ENCODE measurements around the gene TNNI3K.

The TNNI3K gene

DNA sequence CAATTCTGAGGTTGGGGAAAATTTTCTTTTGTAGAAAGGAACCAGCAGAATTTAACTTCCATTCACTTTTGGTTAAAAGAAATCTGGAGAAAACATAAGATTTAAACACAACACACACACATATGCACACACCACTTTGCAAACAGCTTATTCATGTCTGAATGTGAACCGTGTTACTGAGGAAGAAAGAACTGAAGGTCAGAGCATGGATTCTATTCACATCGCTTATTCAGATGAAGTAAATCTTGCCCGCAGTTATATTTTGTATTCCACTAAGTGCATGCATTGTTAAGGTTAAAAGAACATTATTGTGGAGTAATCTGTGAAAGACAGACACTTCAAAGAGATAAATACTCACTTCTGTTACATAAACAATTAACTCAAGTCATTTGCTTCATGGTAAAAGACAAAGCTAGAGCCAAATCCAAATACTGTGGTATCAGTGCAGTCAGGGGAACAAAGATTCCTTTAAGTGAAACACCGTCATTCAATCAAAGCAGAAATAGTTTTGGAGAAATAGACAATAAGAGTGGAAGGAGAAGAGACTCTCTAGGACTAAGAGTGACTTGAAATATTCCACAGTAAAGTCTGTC is 195.3 kb downstream of the TNNI3K start:
- DNase-seq (ENCODE audit: low read depth in 2 of 3, low spot score in 2 of 3), result no peak

GRCh38 chr1:74431531-74431930 is 196.3 kb downstream of the TNNI3K start:
- DNase-seq (ENCODE audit: low read depth in 2 of 3, low spot score in 2 of 3), result no peak

GRCh38 chr1:74432325-74432724 is 197.1 kb downstream of the TNNI3K start:
- DNase-seq (ENCODE audit: low read depth in 2 of 3, low spot score in 2 of 3), result no peak

GRCh38 chr1:74434321-74434720 is 199.1 kb downstream of the TNNI3K start:
- DNase-seq (ENCODE audit: low read depth in 2 of 3, low spot score in 2 of 3), result no peak

DNA sequence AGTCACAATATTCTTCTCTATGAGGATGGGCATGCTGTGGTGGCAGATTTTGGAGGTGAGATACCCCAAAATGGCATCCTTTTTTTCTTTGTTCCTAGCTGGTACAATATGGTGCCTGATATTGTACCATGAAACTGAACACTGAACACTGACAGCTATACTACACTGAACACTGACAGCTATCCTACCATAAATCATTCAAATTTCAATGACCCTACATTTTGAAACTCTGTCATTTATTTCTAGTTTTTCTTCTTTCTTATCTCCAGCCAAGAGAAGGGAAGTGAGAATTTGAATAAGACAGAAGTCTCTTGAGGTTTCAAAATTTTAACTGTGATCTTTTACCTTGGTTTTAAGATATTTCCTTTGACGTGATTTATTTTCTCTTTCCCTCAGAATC is 200.9 kb downstream of the TNNI3K start:
- DNase-seq (ENCODE audit: low read depth in 2 of 3, low spot score in 2 of 3), result no peak

GRCh38 chr1:74437035-74437434 is 201.8 kb downstream of the TNNI3K start:
- DNase-seq (ENCODE audit: low read depth in 2 of 3, low spot score in 2 of 3), result no peak

DNA sequence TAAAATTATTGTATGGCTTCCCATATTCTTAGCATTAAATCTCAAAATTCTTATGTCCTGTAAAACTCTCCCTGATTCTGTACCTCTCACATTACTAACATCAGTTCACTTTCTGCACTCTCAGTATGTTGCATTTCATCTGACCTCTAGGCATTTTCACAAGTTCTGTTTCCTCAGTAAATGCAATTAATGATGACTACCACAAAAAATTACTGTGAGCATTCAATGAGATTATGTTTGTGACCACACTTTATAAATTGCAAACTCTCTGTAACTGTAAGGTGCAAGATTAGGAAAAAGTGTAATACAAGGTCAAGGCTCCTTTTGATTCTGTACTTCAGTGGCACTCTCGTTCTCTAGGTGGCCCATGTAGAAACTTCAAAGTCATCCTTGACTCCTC is 216.8 kb downstream of the TNNI3K start:
- no peak for DNase-seq (ENCODE audit: low read depth in 2 of 3, low spot score in 2 of 3)

DNA sequence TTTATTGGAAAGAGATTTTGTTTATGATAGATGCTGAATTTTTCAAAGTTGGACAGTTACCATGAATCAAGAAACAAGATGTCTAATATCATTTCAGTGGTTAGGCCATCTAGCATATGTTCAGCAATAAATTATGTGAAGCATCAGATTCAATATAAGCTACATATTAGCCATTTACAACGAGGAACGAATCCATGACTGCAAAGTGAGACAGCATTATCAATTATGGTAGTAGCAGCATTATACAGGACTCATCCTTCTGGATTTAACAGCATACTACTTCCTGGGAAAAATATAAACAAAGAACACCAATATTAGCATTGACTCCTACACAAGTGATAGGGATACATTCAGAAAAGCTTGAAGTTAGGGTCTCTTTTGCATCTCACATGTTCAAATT is 218.1 kb downstream of the TNNI3K start:
- DNase-seq (ENCODE audit: low read depth in 2 of 3, low spot score in 2 of 3), result no peak

- DNase-seq (ENCODE audit: low read depth in 2 of 3, low spot score in 2 of 3), result no peak
Measured at GRCh38 chr1:74455390-74455789, 220.2 kb downstream of the TNNI3K start.

- no peak for DNase-seq (ENCODE audit: low read depth in 2 of 3, low spot score in 2 of 3)
Measured at GRCh38 chr1:74457253-74457652, 222.1 kb downstream of the TNNI3K start.

- DNase-seq (ENCODE audit: low read depth in 2 of 3, low spot score in 2 of 3), result no peak
Measured at GRCh38 chr1:74463333-74463988, 228.3 kb downstream of the TNNI3K start.

- DNase-seq (ENCODE audit: low read depth in 2 of 3, low spot score in 2 of 3), result no peak
Measured at GRCh38 chr1:74464037-74464436, 228.8 kb downstream of the TNNI3K start.

- no peak for DNase-seq (ENCODE audit: low read depth in 2 of 3, low spot score in 2 of 3)
Measured at GRCh38 chr1:74465193-74465681, 230.1 kb downstream of the TNNI3K start.

DNA sequence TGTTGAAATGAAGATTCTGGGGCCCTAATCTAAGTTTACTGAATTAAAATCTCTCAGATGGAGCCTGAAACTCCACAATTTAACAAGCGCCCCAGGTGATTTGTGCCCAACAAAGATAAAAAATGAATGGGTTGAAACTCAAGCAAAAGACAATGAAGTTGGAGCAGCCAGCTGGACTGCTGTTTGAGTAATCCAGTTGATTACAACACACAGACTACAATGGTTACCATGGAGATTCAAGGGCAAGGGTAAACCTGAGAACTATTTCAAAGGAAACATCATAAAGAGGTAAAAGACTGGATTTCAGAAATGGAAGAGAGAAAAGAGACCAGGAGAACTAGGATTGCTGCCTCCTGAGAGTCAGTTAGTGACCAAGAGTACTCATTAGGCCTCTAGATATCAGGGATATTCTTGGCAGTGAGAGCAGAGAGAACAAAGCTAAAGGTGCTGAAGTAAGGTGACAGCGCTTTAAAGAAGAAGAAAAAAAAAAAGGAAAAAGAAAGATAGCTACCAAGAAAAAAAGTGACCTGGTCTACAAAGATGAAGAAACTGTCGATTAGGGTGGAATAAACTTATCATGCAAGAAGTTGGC is 232.7 kb downstream of the TNNI3K start:
- DNase-seq (ENCODE audit: low read depth in 2 of 3, low spot score in 2 of 3), result no peak

- DNase-seq (ENCODE audit: low read depth in 2 of 3, low spot score in 2 of 3), result no peak
Measured at GRCh38 chr1:74468982-74469603, 233.9 kb downstream of the TNNI3K start.

GRCh38 chr1:74470251-74470650 is 235.1 kb downstream of the TNNI3K start:
- DNase-seq (ENCODE audit: low read depth in 2 of 3, low spot score in 2 of 3), result no peak

- DNase-seq (ENCODE audit: low read depth in 2 of 3, low spot score in 2 of 3), result no peak
Measured at GRCh38 chr1:74470936-74471335, 235.7 kb downstream of the TNNI3K start.

DNA sequence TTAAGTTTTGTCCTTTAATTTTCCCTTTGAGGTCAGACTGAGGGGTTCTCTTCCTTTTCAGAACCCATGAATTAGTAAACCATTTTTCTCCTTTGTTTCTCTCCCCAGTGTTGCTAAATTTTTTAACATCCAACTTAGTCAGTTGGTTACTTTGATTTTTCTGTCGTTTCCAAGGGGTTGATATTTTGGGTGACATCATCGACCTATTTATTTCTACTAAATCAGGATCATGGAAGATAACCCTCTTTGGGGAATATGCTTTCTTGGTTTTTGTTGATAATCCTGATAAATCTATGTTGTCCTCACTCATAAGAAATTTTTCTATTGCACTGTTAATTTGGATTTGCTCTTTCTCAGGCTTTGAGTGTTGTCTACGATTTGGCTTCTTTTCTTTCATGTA is 236.3 kb downstream of the TNNI3K start:
- no peak for DNase-seq (ENCODE audit: low read depth in 2 of 3, low spot score in 2 of 3)

GRCh38 chr1:74474585-74474984 is 239.4 kb downstream of the TNNI3K start:
- no peak for DNase-seq (ENCODE audit: low read depth in 2 of 3, low spot score in 2 of 3)

GRCh38 chr1:74478979-74479378 is 243.8 kb downstream of the TNNI3K start:
- DNase-seq (ENCODE audit: low read depth in 2 of 3, low spot score in 2 of 3), result no peak

- no peak for DNase-seq (ENCODE audit: low read depth in 2 of 3, low spot score in 2 of 3)
Measured at GRCh38 chr1:74480068-74480467, 244.9 kb downstream of the TNNI3K start.

- no peak for DNase-seq (ENCODE audit: low read depth in 2 of 3, low spot score in 2 of 3)
Measured at GRCh38 chr1:74481607-74482006, 246.4 kb downstream of the TNNI3K start.
